ENCODE data around the gene RNPEPL1.

Gene RNPEPL1

DNA sequence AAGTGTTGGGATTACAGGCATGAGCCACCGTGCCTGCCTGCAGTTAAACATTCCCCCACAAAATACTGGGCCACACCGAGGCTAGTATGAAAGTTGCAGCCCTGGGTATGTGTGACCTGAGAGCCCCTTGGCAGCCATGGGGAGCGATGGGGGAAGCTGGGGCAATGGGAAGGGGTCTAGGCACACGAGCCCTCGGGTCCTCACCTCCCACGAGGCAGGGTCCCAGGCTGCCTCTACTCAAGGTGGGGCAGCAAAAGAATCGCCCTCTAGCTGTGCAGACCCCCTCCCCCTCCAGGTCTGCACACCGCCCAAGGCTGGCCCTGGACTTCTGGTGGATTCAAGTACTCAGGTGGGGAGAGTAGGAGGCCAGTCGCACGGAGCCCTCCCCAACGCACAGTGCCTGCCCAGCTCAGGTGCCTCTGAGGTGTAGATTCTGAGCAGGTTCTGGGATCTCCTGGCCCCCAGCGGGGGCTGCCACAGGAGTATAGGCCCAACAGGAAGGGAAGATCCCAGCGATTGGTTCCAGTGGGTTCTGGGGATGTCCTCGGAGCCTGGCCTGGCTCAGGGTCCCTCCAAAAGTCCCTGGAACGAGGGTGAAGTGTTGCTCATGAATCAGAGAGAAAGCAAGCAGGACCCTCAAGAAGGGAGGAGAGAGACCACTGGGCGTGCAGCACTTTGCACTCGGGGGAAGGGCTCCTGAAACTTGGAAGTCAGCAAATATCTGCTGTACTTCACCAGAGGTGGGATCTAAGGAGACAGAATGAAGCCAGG lies 59.6 kb downstream of the RNPEPL1 start:
- no peak for DNase-seq

DNA sequence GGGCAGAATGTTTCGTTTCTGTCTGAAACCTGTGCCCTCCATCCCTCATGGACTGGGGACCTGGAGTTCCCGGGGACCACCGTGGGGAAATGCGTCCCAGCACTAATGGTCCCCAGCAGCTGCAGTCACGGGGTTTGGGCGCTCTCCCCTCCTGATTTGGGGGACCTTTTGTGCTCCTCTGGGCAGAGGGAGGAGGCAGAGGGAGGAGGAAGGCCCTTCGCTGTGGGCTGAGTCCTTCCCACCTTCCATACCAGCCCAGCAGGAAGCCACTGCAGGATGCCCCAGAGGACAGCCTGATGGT lies 60.2 kb downstream of the RNPEPL1 start:
- DNase-seq = no peak

DNA sequence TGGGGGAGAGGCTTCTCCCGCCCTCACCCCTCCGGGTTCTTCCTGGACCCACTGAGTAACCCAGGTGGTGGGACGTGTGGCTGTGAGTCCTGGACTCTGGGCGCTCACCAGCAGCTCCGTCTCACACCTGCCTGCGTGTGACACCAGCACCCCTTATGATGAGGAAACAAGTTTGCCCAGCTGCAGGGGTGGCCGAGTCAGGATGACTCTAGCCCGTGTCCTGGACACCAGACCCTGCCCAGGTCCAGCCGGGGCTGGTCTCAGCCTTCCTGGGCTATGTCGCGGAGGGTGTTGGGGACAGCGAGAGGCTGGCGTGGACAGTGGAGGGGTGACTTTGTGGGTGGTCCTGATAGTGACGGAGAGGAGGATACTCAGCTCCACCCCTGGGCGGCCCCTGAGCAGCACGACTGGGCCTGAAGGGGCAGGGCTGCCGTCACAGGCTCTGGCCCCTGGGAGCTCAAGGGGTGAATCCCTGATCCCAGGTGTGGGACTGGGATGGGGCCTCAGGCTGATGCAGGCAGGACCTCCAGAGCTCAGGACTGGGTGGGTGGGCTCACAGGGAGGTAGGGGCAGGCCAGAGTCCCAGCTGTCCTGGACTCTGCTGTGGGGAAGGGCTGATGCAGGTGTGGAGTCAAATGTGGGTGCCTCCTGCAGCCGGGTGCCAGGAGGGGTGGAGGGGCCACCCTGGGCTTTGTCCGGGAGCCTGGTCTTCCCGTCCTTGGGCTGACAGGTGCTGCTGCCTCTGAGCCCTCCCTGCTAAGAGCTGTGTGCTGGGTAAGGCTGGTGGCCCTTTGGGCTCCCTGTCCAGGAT lies 60.7 kb downstream of the RNPEPL1 start:
- DNase-seq = no peak

DNA sequence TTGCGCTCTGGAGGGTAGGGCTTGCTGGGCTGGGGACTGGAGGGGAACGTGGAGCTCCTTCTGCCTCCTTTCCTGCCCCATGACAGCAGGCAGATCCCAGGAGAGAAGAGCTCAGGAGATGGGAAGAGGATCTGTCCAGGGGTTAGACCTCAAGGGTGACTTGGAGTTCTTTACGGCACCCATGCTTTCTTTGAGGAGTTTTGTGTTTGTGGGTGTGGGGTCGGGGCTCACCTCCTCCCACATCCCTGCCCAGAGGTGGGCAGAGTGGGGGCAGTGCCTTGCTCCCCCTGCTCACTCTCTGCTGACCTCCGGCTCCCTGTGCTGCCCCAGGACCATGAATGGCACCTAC lies 61.3 kb downstream of the RNPEPL1 start:
- DNase-seq = no peak

DNA sequence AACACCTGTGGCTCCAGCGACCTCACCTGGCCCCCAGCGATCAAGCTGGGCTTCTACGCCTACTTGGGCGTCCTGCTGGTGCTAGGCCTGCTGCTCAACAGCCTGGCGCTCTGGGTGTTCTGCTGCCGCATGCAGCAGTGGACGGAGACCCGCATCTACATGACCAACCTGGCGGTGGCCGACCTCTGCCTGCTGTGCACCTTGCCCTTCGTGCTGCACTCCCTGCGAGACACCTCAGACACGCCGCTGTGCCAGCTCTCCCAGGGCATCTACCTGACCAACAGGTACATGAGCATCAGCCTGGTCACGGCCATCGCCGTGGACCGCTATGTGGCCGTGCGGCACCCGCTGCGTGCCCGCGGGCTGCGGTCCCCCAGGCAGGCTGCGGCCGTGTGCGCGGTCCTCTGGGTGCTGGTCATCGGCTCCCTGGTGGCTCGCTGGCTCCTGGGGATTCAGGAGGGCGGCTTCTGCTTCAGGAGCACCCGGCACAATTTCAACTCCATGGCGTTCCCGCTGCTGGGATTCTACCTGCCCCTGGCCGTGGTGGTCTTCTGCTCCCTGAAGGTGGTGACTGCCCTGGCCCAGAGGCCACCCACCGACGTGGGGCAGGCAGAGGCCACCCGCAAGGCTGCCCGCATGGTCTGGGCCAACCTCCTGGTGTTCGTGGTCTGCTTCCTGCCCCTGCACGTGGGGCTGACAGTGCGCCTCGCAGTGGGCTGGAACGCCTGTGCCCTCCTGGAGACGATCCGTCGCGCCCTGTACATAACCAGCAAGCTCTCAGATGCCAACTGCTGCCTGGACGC lies 61.9 kb downstream of the RNPEPL1 start:
- DNase-seq = no peak

Measured in fibroblast of skin of right quadriceps (primary cell).